WERI-Rb-1 (cell line): ENCODE measurements around the gene NPTX1.

Source experiments
- DNase-seq: peaks from one replicate; pipeline ENCODE4 v3.0.0-alpha.2; 2020
- H3K27ac ChIP-seq: fragments of 250-450 bp; sonication (Bioruptor Pico); 2 replicates; pipeline ENCODE4 v1.5.1; 2020; ENCODE audit warnings: mild to moderate bottlenecking, moderate library complexity
- H3K27me3 ChIP-seq: fragments of 250-450 bp; sonication (Bioruptor Pico); 2 replicates; pipeline ENCODE4 v1.5.1; 2021; ENCODE audit warnings: mild to moderate bottlenecking, low read depth, moderate library complexity; ENCODE audit not compliant: insufficient read depth, severe bottlenecking
- H3K36me3 ChIP-seq: fragments of 250-450 bp; sonication (Bioruptor Pico); 2 replicates; pipeline ENCODE4 v1.5.1; 2020; ENCODE audit warnings: mild to moderate bottlenecking, moderate library complexity
- H3K4me3 ChIP-seq: 2 replicates; pipeline ENCODE4 v1.5.1; 2011; ENCODE audit warnings: low read depth, mild to moderate bottlenecking, control low read depth, low read length
- H3K9me3 ChIP-seq: fragments of 250-450 bp; sonication (Bioruptor Pico); 2 replicates; pipeline ENCODE4 v1.5.1; 2021; ENCODE audit warnings: mild to moderate bottlenecking, moderate library complexity; ENCODE audit not compliant: severe bottlenecking
- TF ChIP-seq, protein P1 (sequence below): IDR thresholded peaks from 2 replicates; pipeline ENCODE4 v1.5.1; 2011; ENCODE audit warnings: low read depth, mild to moderate bottlenecking, control low read depth, inconsistent platforms, low read length

Gene NPTX1

DNA sequence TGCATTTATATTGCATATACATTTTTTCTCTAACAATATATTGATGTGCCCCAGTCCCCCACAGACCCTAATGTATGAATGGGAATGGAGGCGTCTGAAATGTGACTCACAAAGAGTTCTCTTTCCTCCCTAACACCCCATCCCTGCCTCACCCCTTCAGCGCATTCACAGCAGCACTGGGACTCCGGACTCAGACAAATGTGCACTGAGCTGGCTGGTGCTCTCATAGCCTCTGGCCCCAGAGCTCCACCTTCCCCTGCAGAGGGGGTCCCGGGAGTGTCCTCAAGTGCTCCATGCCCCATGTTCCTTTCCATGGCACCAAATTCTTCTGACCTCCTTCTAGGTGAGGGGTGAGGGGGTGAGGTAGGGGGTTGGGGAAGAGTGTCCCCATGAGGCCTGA lies 20.6 kb downstream of the NPTX1 start:
- H3K4me3 ChIP-seq = no peak overlapping the region
- TF ChIP-seq, protein P1, sequence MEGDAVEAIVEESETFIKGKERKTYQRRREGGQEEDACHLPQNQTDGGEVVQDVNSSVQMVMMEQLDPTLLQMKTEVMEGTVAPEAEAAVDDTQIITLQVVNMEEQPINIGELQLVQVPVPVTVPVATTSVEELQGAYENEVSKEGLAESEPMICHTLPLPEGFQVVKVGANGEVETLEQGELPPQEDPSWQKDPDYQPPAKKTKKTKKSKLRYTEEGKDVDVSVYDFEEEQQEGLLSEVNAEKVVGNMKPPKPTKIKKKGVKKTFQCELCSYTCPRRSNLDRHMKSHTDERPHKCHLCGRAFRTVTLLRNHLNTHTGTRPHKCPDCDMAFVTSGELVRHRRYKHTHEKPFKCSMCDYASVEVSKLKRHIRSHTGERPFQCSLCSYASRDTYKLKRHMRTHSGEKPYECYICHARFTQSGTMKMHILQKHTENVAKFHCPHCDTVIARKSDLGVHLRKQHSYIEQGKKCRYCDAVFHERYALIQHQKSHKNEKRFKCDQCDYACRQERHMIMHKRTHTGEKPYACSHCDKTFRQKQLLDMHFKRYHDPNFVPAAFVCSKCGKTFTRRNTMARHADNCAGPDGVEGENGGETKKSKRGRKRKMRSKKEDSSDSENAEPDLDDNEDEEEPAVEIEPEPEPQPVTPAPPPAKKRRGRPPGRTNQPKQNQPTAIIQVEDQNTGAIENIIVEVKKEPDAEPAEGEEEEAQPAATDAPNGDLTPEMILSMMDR = no peak
- H3K27me3 ChIP-seq = no peaks in the 10 kb centered on the region
- no peaks in the 10 kb centered on the region for H3K9me3 ChIP-seq
- no peak overlapping the region; the same call in 1 of the 2 replicates for H3K27ac ChIP-seq
- DNase-seq = no peak
- H3K36me3 ChIP-seq = no peaks in the 10 kb centered on the region

GRCh38 chr17:80455336-80455710 lies 21.1 kb downstream of the NPTX1 start:
- TF ChIP-seq, protein P1 = no peak
- Histone ChIP-seq H3K9me3 (no peaks in the 10 kb centered on the region), H3K27me3 (no peaks in the 10 kb centered on the region), H3K36me3 (no peaks in the 10 kb centered on the region), H3K27ac (peak overlapping the region; percentile 96), H3K4me3 (peak overlapping the region; percentile 70)
- DNase-seq = no peak

DNA sequence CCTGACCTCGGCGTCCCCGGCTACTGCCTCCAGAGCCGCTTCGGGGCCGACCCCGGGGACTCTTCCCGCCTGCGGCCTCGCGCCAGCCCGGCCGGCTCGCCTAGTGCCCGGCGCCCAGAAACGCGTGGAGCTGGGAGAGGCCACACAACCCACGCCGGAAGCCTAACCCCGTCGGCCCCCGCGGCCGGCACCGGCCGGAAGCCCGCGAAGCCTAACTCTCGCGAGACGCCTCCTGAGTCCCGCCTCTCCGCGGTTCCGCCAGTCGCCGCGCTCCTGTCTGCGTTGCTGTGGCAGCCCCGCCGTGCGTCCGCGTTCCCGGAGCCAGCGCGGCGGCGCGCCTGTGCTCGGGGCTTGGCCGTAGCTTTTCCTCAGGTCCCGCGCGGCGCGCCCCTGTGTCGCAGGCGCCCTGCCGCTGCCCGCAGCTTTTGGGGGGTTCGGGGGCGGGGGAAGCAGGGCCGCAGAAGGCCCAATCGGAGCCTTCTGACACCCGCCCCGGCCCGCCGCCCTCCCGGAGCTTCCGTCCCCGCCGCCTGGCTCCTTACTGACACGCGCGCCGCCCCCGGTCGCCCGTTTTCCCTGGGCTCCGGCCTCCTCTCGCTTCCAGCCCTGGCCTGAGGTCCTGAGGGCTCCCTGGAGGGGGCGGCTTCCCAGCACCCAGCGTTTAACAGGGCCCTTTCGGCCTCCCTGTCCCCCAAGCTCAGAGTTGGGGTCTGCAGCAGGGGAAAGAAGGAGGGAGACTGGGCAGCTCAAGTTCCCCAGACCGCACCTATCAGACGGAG lies 21.7 kb downstream of the NPTX1 start:
- peak overlapping the region; percentile 70 for H3K4me3 ChIP-seq
- peak; percentile 99 for DNase-seq
- H3K27ac ChIP-seq = peak overlapping the region; percentile 96
- no peaks in the 10 kb centered on the region for H3K36me3 ChIP-seq
- TF ChIP-seq, protein P1 = no peak
- no peaks in the 10 kb centered on the region for H3K27me3 ChIP-seq
- no peaks in the 10 kb centered on the region for H3K9me3 ChIP-seq

DNA sequence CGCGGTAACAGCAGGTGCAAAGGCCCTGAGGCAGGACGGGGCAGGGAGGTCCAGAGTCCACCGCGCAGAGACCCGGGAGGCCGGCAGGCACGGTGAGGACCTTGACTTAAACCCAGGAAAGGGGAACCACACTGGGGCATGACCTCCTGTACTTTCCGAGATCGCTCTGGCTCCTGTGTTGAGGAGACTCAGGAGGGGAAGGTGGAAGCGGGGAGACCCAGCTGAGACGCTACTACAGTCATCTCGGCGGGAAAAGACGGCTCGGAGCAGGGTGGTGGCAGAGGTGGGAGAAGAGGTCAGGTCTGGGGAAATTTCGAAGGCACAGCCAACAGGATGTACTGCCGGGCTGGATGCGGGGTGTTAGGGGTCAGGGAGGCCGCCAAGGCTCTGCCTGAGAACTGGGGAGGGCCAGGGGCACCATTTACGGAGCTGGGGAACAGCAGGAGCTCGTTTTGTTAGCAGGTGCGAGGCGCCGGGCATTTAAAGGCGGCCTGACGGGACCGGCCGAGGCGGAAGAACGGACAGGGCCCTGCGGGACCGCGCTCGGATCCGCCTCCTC lies 22.3 kb downstream of the NPTX1 start:
- Histone ChIP-seq H3K36me3 (no peaks in the 10 kb centered on the region), H3K27ac (peak overlapping the region; percentile 96), H3K4me3 (peak overlapping the region; percentile 70), H3K9me3 (no peaks in the 10 kb centered on the region), H3K27me3 (no peaks in the 10 kb centered on the region)
- no peak for DNase-seq
- TF ChIP-seq, protein P1 = no peak

GRCh38 chr17:80453126-80453997 lies 23.0 kb downstream of the NPTX1 start:
- no peak for DNase-seq
- no peak overlapping the region; the same call in 1 of the 2 replicates for H3K4me3 ChIP-seq
- H3K27me3 ChIP-seq = no peaks in the 10 kb centered on the region
- H3K27ac ChIP-seq = peak overlapping the region; percentile 25
- no peaks in the 10 kb centered on the region for H3K36me3 ChIP-seq
- H3K9me3 ChIP-seq = no peaks in the 10 kb centered on the region
- TF ChIP-seq, protein P1 = no peak
